GM19351 (cell line): ENCODE measurements around the gene TRIM13.
"Not testable (repeated sequence)": the region's sequence is repeated elsewhere in the genome, so short reads cannot be mapped to it uniquely, and the experiment has no call there.

ENCODE experiments used
- ATAC-seq: cut with Tn5 transposase; IDR thresholded peaks from one replicate; pipeline ENCODE4 v1.9.1; 2021; ENCODE audit warnings: mild to moderate bottlenecking, moderate library complexity; ENCODE audit not compliant: unreplicated experiment

Gene TRIM13

GRCh38 chr13:50055454-50055853 lies 58.6 kb downstream of the TRIM13 start:
- no peak for ATAC-seq

- no peak for ATAC-seq
These were observed 63.9 kb downstream of the TRIM13 start for GRCh38 chr13:50060718-50061117.

- not testable (repeated sequence) for ATAC-seq
These were observed 65.5 kb downstream of the TRIM13 start for GRCh38 chr13:50062336-50062735.

- no peak for ATAC-seq
These were observed 68.9 kb downstream of the TRIM13 start for GRCh38 chr13:50065712-50066111.
